BLaER1 (cell line): ENCODE data around the gene ATP1B3.
"Not testable (repeated sequence)": the region's sequence is repeated elsewhere in the genome, so short reads cannot be mapped to it uniquely, and the experiment has no call there.

Experiments
- H3K27ac ChIP-seq: shearing (Covaris generic); formaldehyde crosslinking; 2 replicates; pipeline ENCODE4 v1.8.1; 2022
- H3K27me3 ChIP-seq: shearing (Covaris generic); formaldehyde crosslinking; 2 replicates; pipeline ENCODE4 v1.8.1; 2022
- H3K36me3 ChIP-seq: shearing (Covaris generic); formaldehyde crosslinking; 2 replicates; pipeline ENCODE4 v1.8.1; 2022
- H3K4me1 ChIP-seq: shearing (Covaris generic); formaldehyde crosslinking; 2 replicates; pipeline ENCODE4 v1.8.1; 2022
- H3K4me2 ChIP-seq: shearing (Covaris generic); formaldehyde crosslinking; 2 replicates; pipeline ENCODE4 v1.8.1; 2022
- H3K4me3 ChIP-seq: shearing (Covaris generic); formaldehyde crosslinking; 2 replicates; pipeline ENCODE4 v1.8.1; 2022
- H3K9ac ChIP-seq: shearing (Covaris generic); formaldehyde crosslinking; 2 replicates; pipeline ENCODE4 v1.8.1; 2022
- H3K9me3 ChIP-seq: shearing (Covaris generic); formaldehyde crosslinking; 2 replicates; pipeline ENCODE4 v1.8.1; 2022
- H4K20me1 ChIP-seq: shearing (Covaris generic); formaldehyde crosslinking; 2 replicates; pipeline ENCODE4 v1.8.1; 2022
- Cebpa-rat ChIP-seq: shearing (Covaris generic); IDR thresholded peaks from 2 replicates; pipeline ENCODE4 v1.8.1; 2022

ATP1B3 gene

GRCh38 chr3:141921316-141921715 lies 44.9 kb downstream of the ATP1B3 start:
- TF ChIP-seq Cebpa-rat, result no peak

GRCh38 chr3:141925677-141926076 lies 49.2 kb downstream of the ATP1B3 start:
- not testable (repeated sequence) for H4K20me1 ChIP-seq, H3K9me3 ChIP-seq, H3K4me2 ChIP-seq, H3K27ac ChIP-seq, H3K4me3 ChIP-seq, H3K9ac ChIP-seq, H3K27me3 ChIP-seq
- H3K36me3 ChIP-seq, result peaks cover 77% of the 10 kb centered on the region
- H3K4me1 ChIP-seq, result peaks cover 14% of the 10 kb centered on the region

More at GRCh38 chr3:141921316-141921715, 44.9 kb downstream of the ATP1B3 start:
- Histone ChIP-seq H3K9ac (no peak overlapping the region), H3K27me3 (no peaks in the 10 kb centered on the region), H3K4me3 (no peak overlapping the region), H4K20me1 (no peaks in the 10 kb centered on the region), H3K9me3 (no peaks in the 10 kb centered on the region), H3K36me3 (peaks cover 90% of the 10 kb centered on the region), H3K4me1 (no peaks in the 10 kb centered on the region), H3K4me2 (no peak overlapping the region), H3K27ac (no peak overlapping the region)

GRCh38 chr3:141926929-141927328 lies 50.5 kb downstream of the ATP1B3 start:
- no peak overlapping the region for H3K4me2 ChIP-seq
- no peak overlapping the region for H3K27ac ChIP-seq
- no peak overlapping the region for H3K9ac ChIP-seq
- no peak for TF ChIP-seq Cebpa-rat
- H4K20me1 ChIP-seq, result no peaks in the 10 kb centered on the region
- no peaks in the 10 kb centered on the region for H3K9me3 ChIP-seq
- peaks cover 14% of the 10 kb centered on the region for H3K4me1 ChIP-seq
- no peak overlapping the region for H3K4me3 ChIP-seq
- peaks cover 70% of the 10 kb centered on the region for H3K36me3 ChIP-seq
- H3K27me3 ChIP-seq, result no peaks in the 10 kb centered on the region

GRCh38 chr3:141928631-141929270 lies 52.3 kb downstream of the ATP1B3 start:
- TF ChIP-seq Cebpa-rat, result no peak
- Histone ChIP-seq H3K27ac (no peak overlapping the region), H3K4me3 (no peak overlapping the region), H3K4me1 (peaks cover 17% of the 10 kb centered on the region), H3K36me3 (peaks cover 52% of the 10 kb centered on the region), H4K20me1 (no peaks in the 10 kb centered on the region), H3K4me2 (no peak overlapping the region), H3K9ac (no peak overlapping the region), H3K9me3 (no peaks in the 10 kb centered on the region), H3K27me3 (no peaks in the 10 kb centered on the region)

GRCh38 chr3:141929341-141929995 lies 53.0 kb downstream of the ATP1B3 start:
- no peak for TF ChIP-seq Cebpa-rat
- peak overlapping the region; percentile 30 for H3K4me2 ChIP-seq
- H3K27ac ChIP-seq, result no peak overlapping the region

GRCh38 chr3:141930801-141931200 lies 54.4 kb downstream of the ATP1B3 start:
- no peak overlapping the region for H3K9ac ChIP-seq
- H3K4me1 ChIP-seq, result peaks cover 23% of the 10 kb centered on the region
- no peak overlapping the region for H3K4me3 ChIP-seq
- no peak for TF ChIP-seq Cebpa-rat
- H4K20me1 ChIP-seq, result no peaks in the 10 kb centered on the region
- no peaks in the 10 kb centered on the region for H3K9me3 ChIP-seq
- peaks cover 31% of the 10 kb centered on the region for H3K36me3 ChIP-seq
- no peak overlapping the region for H3K27ac ChIP-seq
- no peak overlapping the region for H3K4me2 ChIP-seq
- H3K27me3 ChIP-seq, result no peaks in the 10 kb centered on the region

More at GRCh38 chr3:141929341-141929995, 53.0 kb downstream of the ATP1B3 start:
- H3K4me1 ChIP-seq, result peaks cover 23% of the 10 kb centered on the region
- no peaks in the 10 kb centered on the region for H3K27me3 ChIP-seq
- no peak overlapping the region; the same call in 1 of the 2 replicates for H3K9ac ChIP-seq
- H3K9me3 ChIP-seq, result no peaks in the 10 kb centered on the region
- H4K20me1 ChIP-seq, result no peaks in the 10 kb centered on the region
- H3K36me3 ChIP-seq, result peaks cover 45% of the 10 kb centered on the region
- no peak overlapping the region for H3K4me3 ChIP-seq

GRCh38 chr3:141933421-141934300 lies 57.2 kb downstream of the ATP1B3 start:
- Histone ChIP-seq H3K27ac (no peak overlapping the region; the same call in 1 of the 2 replicates), H4K20me1 (no peaks in the 10 kb centered on the region), H3K4me3 (no peak overlapping the region), H3K9ac (no peak overlapping the region), H3K27me3 (no peaks in the 10 kb centered on the region), H3K4me1 (peaks cover 22% of the 10 kb centered on the region), H3K36me3 (peaks cover 5% of the 10 kb centered on the region), H3K9me3 (no peaks in the 10 kb centered on the region), H3K4me2 (peak overlapping the region; percentile 26)
- no peak for TF ChIP-seq Cebpa-rat

GRCh38 chr3:141934354-141934753 lies 57.9 kb downstream of the ATP1B3 start:
- Histone ChIP-seq H3K4me1 (peaks cover 15% of the 10 kb centered on the region), H3K9ac (no peak overlapping the region), H3K27ac (no peak overlapping the region), H4K20me1 (no peaks in the 10 kb centered on the region), H3K9me3 (no peaks in the 10 kb centered on the region), H3K27me3 (no peaks in the 10 kb centered on the region), H3K36me3 (no peaks in the 10 kb centered on the region), H3K4me2 (peak overlapping the region; percentile 26), H3K4me3 (no peak overlapping the region)
- no peak for TF ChIP-seq Cebpa-rat

- Histone ChIP-seq H3K9ac (no peak overlapping the region), H3K4me2 (no peak overlapping the region), H4K20me1 (no peaks in the 10 kb centered on the region), H3K9me3 (no peaks in the 10 kb centered on the region), H3K27me3 (no peaks in the 10 kb centered on the region), H3K4me3 (no peak overlapping the region), H3K4me1 (peaks cover 9% of the 10 kb centered on the region), H3K27ac (no peak overlapping the region), H3K36me3 (no peaks in the 10 kb centered on the region)
- TF ChIP-seq Cebpa-rat, result no peak
Observed at GRCh38 chr3:141938011-141938500, 61.6 kb downstream of the ATP1B3 start.
